ENCODE measurements around the gene BCOR. TPM values are rescaled to one million over a fixed set of nuclear protein-coding genes. Genes with fewer than 3 reads are reported as not detected.

The BCOR gene
- total and polyA plus RNA-seq, 2 of the 4 experiments (the other 2 are of a cell fraction): 7.5 to 9.0 TPM

- Histone ChIP-seq H3K23ac (ENCODE audit: low read depth, low read length) (no peak overlapping the region), H2BK120ac (ENCODE audit: low read depth, low read length) (no peak overlapping the region), H3K27ac (ENCODE audit: insufficient read depth, low read length) (no peak overlapping the region), H3K4me2 (ENCODE audit: low read depth, low read length) (no peak overlapping the region), H3K9me1 (ENCODE audit: insufficient read depth, low read length) (no peaks in the 10 kb centered on the region), H4K8ac (ENCODE audit: low read depth in 2 of 2, low read length in 2 of 2) (no peak overlapping the region), H3K4me3 (ENCODE audit: insufficient read depth, low read depth, low read length) (no peak overlapping the region), H4K91ac (ENCODE audit: insufficient read depth, low read depth, low read length) (no peak overlapping the region), H4K5ac (ENCODE audit: low read depth, low read length) (no peak overlapping the region), H2BK5ac (ENCODE audit: low read depth, low read length, poor library complexity, severe bottlenecking) (no peak overlapping the region), H3K36me3 (ENCODE audit: control insufficient read depth, insufficient read depth, low read length) (peaks cover 39% of the 10 kb centered on the region), H3K4ac (ENCODE audit: low read depth, low read length) (no peak overlapping the region), H2AK9ac (replicated peaks; ENCODE audit: low read depth, low read length, poor library complexity) (no peak overlapping the region), H3K4me1 (ENCODE audit: control insufficient read depth, insufficient read depth, low read length) (no peaks in the 10 kb centered on the region), H2BK20ac (ENCODE audit: low read depth, low read length) (no peak overlapping the region), H3K9ac (ENCODE audit: low read depth, low read length) (no peak overlapping the region), H3K79me1 (ENCODE audit: low read depth in 1 of 2, low read length in 2 of 2) (no peaks in the 10 kb centered on the region), H2AK5ac (ENCODE audit: low read depth, low read length) (no peak overlapping the region), H2BK15ac (ENCODE audit: low read depth, low read length) (no peak overlapping the region), H3K56ac (ENCODE audit: extremely low read depth, insufficient read depth, low read length) (no peak overlapping the region), H3K14ac (replicated peaks; ENCODE audit: low read depth, low read length) (no peak overlapping the region), H4K20me1 (ENCODE audit: insufficient read depth, low read length) (no peaks in the 10 kb centered on the region), H3K18ac (ENCODE audit: low read depth, low read length) (no peak overlapping the region), H3K9me3 (ENCODE audit: control insufficient read depth, insufficient read depth, low read length) (peaks cover 31% of the 10 kb centered on the region), H2AFZ (replicated peaks; ENCODE audit: low read length, poor library complexity) (no peak overlapping the region), H3K27me3 (ENCODE audit: control insufficient read depth, insufficient read depth, low read length) (no peaks in the 10 kb centered on the region)
- in situ Hi-C loops (cut with MboI; ENCODE audit: low sequenced_read_pairs) (no loop called here), dilution Hi-C loops (cut with HindIII; ENCODE audit: low sequenced_read_pairs, unreplicated experiment) (no loop called here), intact Hi-C loops (cut with micrococcal nuclease) (no loop called here)
- no peak for ATAC-seq (ENCODE audit: low read depth)
- POLR2A ChIA-PET (ENCODE audit: unreplicated experiment): no interaction called here
- CTCF ChIA-PET: no interaction called here
- no peak for TF ChIP-seq CTCF (conservative IDR thresholded peaks at IDR 0.05; ENCODE audit: low read depth, low read length)
- no peak for TF ChIP-seq RCOR1 (IDR thresholded peaks at IDR 0.05; ENCODE audit: insufficient replicate concordance, low read length)
- TF ChIP-seq SMC3 (IDR thresholded peaks at IDR 0.05; ENCODE audit: low read depth, low read length): no peak
- no peak for TF ChIP-seq CHD1 (IDR thresholded peaks at IDR 0.05; ENCODE audit: low read depth, low read length)
- TF ChIP-seq BHLHE40 (IDR thresholded peaks at IDR 0.05; ENCODE audit: low read depth, low read length): no peak
- no peak for TF ChIP-seq USF2 (IDR thresholded peaks at IDR 0.05; ENCODE audit: low read depth, low read length)
- TF ChIP-seq MXI1 (IDR thresholded peaks at IDR 0.05; ENCODE audit: borderline replicate concordance, low read depth, low read length): no peak
- no peak for TF ChIP-seq MAZ (IDR thresholded peaks at IDR 0.05; ENCODE audit: borderline replicate concordance, low read depth, low read length)
- no peak for TF ChIP-seq NFE2L2 (IDR thresholded peaks at IDR 0.05; ENCODE audit: low read depth, low read length)
- TF ChIP-seq POLR2A (IDR thresholded peaks at IDR 0.05; ENCODE audit: low read depth, low read length): no peak
- TF ChIP-seq ELK1 (IDR thresholded peaks at IDR 0.05; ENCODE audit: borderline replicate concordance, low read depth, low read length): no peak
- no peak for DNase-seq
- no TSS peak for BruUV-seq (replicated peaks)
- WGBS, 2 experiments (ENCODE audit: extremely low coverage in 2 of 2, insufficient read length in 1 of 2): 46% methylated on average over 2 of the region's 7 CpGs; no CpG with 5 or more reads in 1 of the 2 experiments
Observed at GRCh38 chrX:40049084-40049641, 48.6 kb downstream of the BCOR start.
